Keratinocyte (primary cell): ENCODE measurements around the gene GOLGA7B.

Source experiments
- EZH2 ChIP-seq: IDR thresholded peaks from one replicate; pipeline ENCODE4 v1.6.1; 2012; ENCODE audit warnings: inconsistent platforms, mild to moderate bottlenecking, low read length, moderate library complexity
- TF ChIP-seq, protein P1 (sequence below), 3 experiments: IDR thresholded peaks in 1 of 3; conservative IDR thresholded peaks in 1 of 3; optimal IDR thresholded peaks in 1 of 3; 2 replicates in 2 of 3; 3 replicates in 1 of 3; pipeline versions ENCODE3 to v1.5.1; 2011; ENCODE audit warnings: low read length in 3 of 3, mild to moderate bottlenecking in 3 of 3, moderate library complexity in 2 of 3, control low read depth in 1 of 3, inconsistent platforms in 1 of 3; ENCODE audit not compliant: insufficient read depth in 2 of 3; ENCODE audit errors: extremely low read depth in 1 of 3

DNA sequence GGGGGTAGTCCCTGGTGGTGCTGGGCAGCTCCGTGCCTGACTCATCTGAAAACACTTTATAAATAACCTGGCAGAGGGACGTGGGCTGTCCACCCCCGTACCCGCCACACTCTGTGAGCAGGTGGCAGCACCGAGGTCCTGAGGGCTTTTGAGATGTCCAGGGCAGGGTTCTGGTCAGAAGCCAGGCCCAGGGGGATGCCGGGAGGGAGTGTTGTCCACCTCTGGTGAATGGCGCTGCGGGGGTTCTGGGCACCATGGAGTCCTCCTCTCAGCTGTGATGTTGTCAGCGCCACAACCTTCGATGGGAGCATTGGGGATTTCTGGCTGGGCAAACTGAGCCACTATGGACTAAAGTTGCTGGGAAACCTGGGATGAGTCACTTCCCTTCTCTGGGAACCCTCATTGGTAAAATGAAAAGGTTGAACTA, 27.4 kb upstream of the GOLGA7B start:
- TF ChIP-seq, protein P1, sequence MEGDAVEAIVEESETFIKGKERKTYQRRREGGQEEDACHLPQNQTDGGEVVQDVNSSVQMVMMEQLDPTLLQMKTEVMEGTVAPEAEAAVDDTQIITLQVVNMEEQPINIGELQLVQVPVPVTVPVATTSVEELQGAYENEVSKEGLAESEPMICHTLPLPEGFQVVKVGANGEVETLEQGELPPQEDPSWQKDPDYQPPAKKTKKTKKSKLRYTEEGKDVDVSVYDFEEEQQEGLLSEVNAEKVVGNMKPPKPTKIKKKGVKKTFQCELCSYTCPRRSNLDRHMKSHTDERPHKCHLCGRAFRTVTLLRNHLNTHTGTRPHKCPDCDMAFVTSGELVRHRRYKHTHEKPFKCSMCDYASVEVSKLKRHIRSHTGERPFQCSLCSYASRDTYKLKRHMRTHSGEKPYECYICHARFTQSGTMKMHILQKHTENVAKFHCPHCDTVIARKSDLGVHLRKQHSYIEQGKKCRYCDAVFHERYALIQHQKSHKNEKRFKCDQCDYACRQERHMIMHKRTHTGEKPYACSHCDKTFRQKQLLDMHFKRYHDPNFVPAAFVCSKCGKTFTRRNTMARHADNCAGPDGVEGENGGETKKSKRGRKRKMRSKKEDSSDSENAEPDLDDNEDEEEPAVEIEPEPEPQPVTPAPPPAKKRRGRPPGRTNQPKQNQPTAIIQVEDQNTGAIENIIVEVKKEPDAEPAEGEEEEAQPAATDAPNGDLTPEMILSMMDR (optimal IDR thresholded peaks at IDR 0.05 in 1 of 3, IDR thresholded peaks at IDR 0.05 in 1 of 3, conservative IDR thresholded peaks at IDR 0.05 in 1 of 3; ENCODE audit: extremely low read depth in 1 of 3, insufficient read depth in 2 of 3, low read length in 3 of 3), result no peak
- TF ChIP-seq EZH2, result no peak
